Limb (tissue), 2 donors: ENCODE results near the gene STX5.
A peak's percentile ranks its signal among the peaks of the same experiment; 100 is the strongest.
"Not testable (repeated sequence)": the region's sequence is repeated elsewhere in the genome, so short reads cannot be mapped to it uniquely, and the experiment has no call there.

Experiments
- DNase-seq, 2 donors: peaks; one replicate each; pipeline ENCODE4 v3.0.0-alpha.2; 2016; ENCODE audit errors: extremely low spot score in 2 of 2

The STX5 gene

GRCh38 chr11:62832336-62833234 lies 734 bp upstream of the STX5 start, which contains the start of gene TEX54:
TSS of gene TEX54 (minus strand) at chr11:62832841.
- DNase-seq: no peak

GRCh38 chr11:62830904-62831519 lies 839 bp downstream of the STX5 start:
- DNase-seq: no peak

- not testable (repeated sequence) for DNase-seq
Observed at GRCh38 chr11:62828130-62828529, 3.7 kb downstream of the STX5 start.

- no peak for DNase-seq
Observed at GRCh38 chr11:62823677-62824076, 8.2 kb downstream of the STX5 start.

- DNase-seq: no peak
Observed at GRCh38 chr11:62817129-62817528, 14.7 kb downstream of the STX5 start.

GRCh38 chr11:62816557-62816956 lies 15.3 kb downstream of the STX5 start:
- DNase-seq: no peak

GRCh38 chr11:62811659-62812058 lies 20.2 kb downstream of the STX5 start:
- DNase-seq: no peak

GRCh38 chr11:62810748-62811147 lies 21.1 kb downstream of the STX5 start:
- no peak for DNase-seq

- no peak for DNase-seq
Observed at GRCh38 chr11:62806611-62807121, 25.2 kb downstream of the STX5 start.

GRCh38 chr11:62805961-62806441 lies 25.9 kb downstream of the STX5 start:
- no peak for DNase-seq

- peak; percentile 97 to 98 for DNase-seq
Observed at GRCh38 chr11:62805076-62805892, 26.6 kb downstream of the STX5 start, which contains the start of gene NXF1. TSS of gene NXF1 (minus strand) at chr11:62805440. CDS start at chr11:62805356, 84 bp downstream.

GRCh38 chr11:62804310-62805075 lies 27.4 kb downstream of the STX5 start:
- DNase-seq: no peak

- DNase-seq: no peak
Observed at GRCh38 chr11:62801071-62801470, 30.8 kb downstream of the STX5 start.

GRCh38 chr11:62799486-62799885 lies 32.4 kb downstream of the STX5 start:
- no peak for DNase-seq

GRCh38 chr11:62796281-62796680 lies 35.6 kb downstream of the STX5 start:
- DNase-seq: no peak

GRCh38 chr11:62794201-62794775 lies 37.6 kb downstream of the STX5 start:
- DNase-seq: no peak

GRCh38 chr11:62792202-62792575 lies 39.7 kb downstream of the STX5 start:
- peak in 1 of 2 donors; percentile 42 for DNase-seq

GRCh38 chr11:62791501-62792201 lies 40.2 kb downstream of the STX5 start, which contains the start of gene TMEM223:
TSS of gene TMEM223 (minus strand) at chr11:62792006. CDS start at chr11:62791994, 12 bp downstream.
- peak; percentile 83 to 91 for DNase-seq

GRCh38 chr11:62789576-62789975 lies 42.3 kb downstream of the STX5 start:
- no peak for DNase-seq

GRCh38 chr11:62788991-62789390 lies 42.9 kb downstream of the STX5 start:
- DNase-seq: no peak
